ENCODE results near the gene CMYA5. TPM values are rescaled to one million over a fixed set of nuclear protein-coding genes. Genes with fewer than 3 reads are reported as not detected.

Gene CMYA5
- total RNA-seq, 1 experiment from 2014 or later, result 0.15 TPM

GRCh38 chr5:79746642-79747569 lies 57.3 kb downstream of the CMYA5 start:
- Histone ChIP-seq H3K27me3 (ENCODE audit: low read length) (peaks cover 54% of the 10 kb centered on the region), H3F3A (ENCODE audit: low read length, unreplicated experiment) (no peaks in the 10 kb centered on the region), H3K4me1 (ENCODE audit: insufficient read depth, low read length) (no peaks in the 10 kb centered on the region), H3K4me2 (ENCODE audit: low read length) (no peak overlapping the region), H3K4me3 (ENCODE audit: low read length) (no peak overlapping the region), H3K36me3 (ENCODE audit: low read depth, low read length) (no peaks in the 10 kb centered on the region), H3K79me2 (ENCODE audit: low read length) (no peaks in the 10 kb centered on the region), H3K9me3 (ENCODE audit: low read length) (no peaks in the 10 kb centered on the region), H3K9ac (ENCODE audit: low read length) (no peak overlapping the region), H4K20me1 (ENCODE audit: low read length) (no peaks in the 10 kb centered on the region), H3K9me2 (replicated peaks; ENCODE audit: low read length) (no peaks in the 10 kb centered on the region), H3K27ac (ENCODE audit: low read length) (no peak overlapping the region), H2AFZ (ENCODE audit: low read length) (no peak overlapping the region)
- no peak for ATAC-seq
- ChIA-PET POLR2A (ENCODE audit: unreplicated experiment) (no interaction called here), CTCF (no interaction called here)
- intact Hi-C loops (cut with micrococcal nuclease), result no loop called here
- no TSS peak for BruUV-seq (replicated peaks)
- no peak for TF ChIP-seq EZH2phosphoT487 (IDR thresholded peaks at IDR 0.05; ENCODE audit: borderline replicate concordance, low read length)
- TF ChIP-seq CTCF (conservative IDR thresholded peaks at IDR 0.05; ENCODE audit: low read depth, low read length), result no peak
- no peak for TF ChIP-seq EZH2 (IDR thresholded peaks at IDR 0.05; ENCODE audit: low read length, unreplicated experiment)
- DNase-seq, result no peak

GRCh38 chr5:79750611-79751510 lies 61.2 kb downstream of the CMYA5 start:
- peaks cover 64% of the 10 kb centered on the region for H3K27me3 ChIP-seq (ENCODE audit: low read length)
- no peaks in the 10 kb centered on the region for H3K9me2 ChIP-seq (replicated peaks; ENCODE audit: low read length)
- BruUV-seq (replicated peaks), result no TSS peak

More at GRCh38 chr5:79750611-79751510, 61.2 kb downstream of the CMYA5 start:
- Histone ChIP-seq H2AFZ (ENCODE audit: low read length) (no peak overlapping the region), H3K4me3 (ENCODE audit: low read length) (no peak overlapping the region), H3K36me3 (ENCODE audit: low read depth, low read length) (no peaks in the 10 kb centered on the region), H3K79me2 (ENCODE audit: low read length) (no peaks in the 10 kb centered on the region), H3K4me2 (ENCODE audit: low read length) (no peak overlapping the region), H3F3A (ENCODE audit: low read length, unreplicated experiment) (no peaks in the 10 kb centered on the region), H3K9ac (ENCODE audit: low read length) (no peak overlapping the region), H3K27ac (ENCODE audit: low read length) (no peak overlapping the region), H3K9me3 (ENCODE audit: low read length) (no peaks in the 10 kb centered on the region), H4K20me1 (ENCODE audit: low read length) (no peaks in the 10 kb centered on the region), H3K4me1 (ENCODE audit: insufficient read depth, low read length) (no peaks in the 10 kb centered on the region)
- intact Hi-C loops (cut with micrococcal nuclease), result no loop called here
- CTCF ChIA-PET, result no interaction called here
- no peak for ATAC-seq
- TF ChIP-seq EZH2phosphoT487 (IDR thresholded peaks at IDR 0.05; ENCODE audit: borderline replicate concordance, low read length) (no peak), CTCF (conservative IDR thresholded peaks at IDR 0.05; ENCODE audit: low read depth, low read length) (no peak), EZH2 (IDR thresholded peaks at IDR 0.05; ENCODE audit: low read length, unreplicated experiment) (no peak)
- POLR2A ChIA-PET (ENCODE audit: unreplicated experiment), result no interaction called here
- no peak for DNase-seq
